Pancreas (tissue), 10 donors: ENCODE measurements around the gene PRR15. TPM values are rescaled to one million over a fixed set of nuclear protein-coding genes. Genes with fewer than 3 reads are reported as not detected.
A peak's percentile ranks its signal among the peaks of the same experiment; 100 is the strongest.

Source experiments
- ATAC-seq, 4 donors: fragments of 200-7000 bp; cut with Tn5 transposase; one replicate each; pipeline versions ENCODE4 v1.8.0 to v1.9.1; 2020; ENCODE audit warnings: mild to moderate bottlenecking in 4 of 4, moderate library complexity in 4 of 4
- DNase-seq, 6 donors: peaks; one replicate each; pipeline ENCODE4 v3.0.0-alpha.2; 2020
- FAIRE-seq: peaks from 2 replicates; lab custom pipeline; 2012; peaks lifted over from hg19 to GRCh38; lab: Jason Lieb, UNC
- H3K27ac ChIP-seq, 4 donors: fragments of 200-600 bp; sonication (generic); 1 replicate in 3 of 4; 2 replicates in 1 of 4; pipeline versions ENCODE4 v1.5.0 to v1.8.0; 2020
- H3K27me3 ChIP-seq, 4 donors: fragments of 200-600 bp; one replicate each; pipeline ENCODE4 v1.8.0; 2021
- H3K36me3 ChIP-seq, 3 donors: fragments of 200-600 bp; sonication (generic) in 1 of 3; one replicate each; pipeline versions ENCODE4 v1.5.0 to v1.8.0; 2020 to 2021
- H3K4me1 ChIP-seq, 3 donors: fragments of 200-600 bp; one replicate each; pipeline ENCODE4 v1.8.0; 2021
- H3K4me3 ChIP-seq, 4 donors: fragments of 200-600 bp; sonication (generic) in 2 of 4; one replicate each; pipeline versions ENCODE4 v1.5.0 to v1.8.0; 2020 to 2021
- H3K9me3 ChIP-seq, 4 donors: fragments of 200-600 bp; one replicate each; pipeline ENCODE4 v1.8.0; 2021
- CTCF ChIP-seq, 4 donors: fragments of 200-600 bp; sonication (generic) in 3 of 4; IDR thresholded peaks; one replicate each; pipeline versions ENCODE4 v1.5.0 to v1.8.0; 2021; ENCODE audit warnings: antibody characterized with exemption in 4 of 4
- WGBS, 2 donors: extraction: QIAGEN DNeasy Blood & Tissue Kit; methylation state at CpG; one replicate each; pipeline ENCODE4 v1.1.7; 2013; 5-methylcytosine and 5-hydroxymethylcytosine counted together
- intact Hi-C, 3 donors: fragments of 100-400 bp; cut with DNase I; formaldehyde crosslinking; loops; one replicate each; pipeline versions ENCODE4 v1.11.1 to v1.14.2; 2022
- polyA plus RNA-seq, 2 donors: library from polyadenylated mRNA; stranded (reverse); fragments of 200-250 nt; gene quantifications; one replicate each; pipeline ENCODE4 v1.2.3, GENCODE V29; 2013
- total RNA-seq, 6 donors: library from RNA; stranded (reverse); fragmentation: NEBNext Ultra II Directional in 4 of 6; extraction: Animal tissue kit (Norgen Biotek cat#: 25700) in 4 of 6; gene quantifications; one replicate each; pipeline versions ENCODE4 v1.2.1 to v1.2.4, GENCODE V29; 2021 to 2023
- donor health status: healthy with polysubstance abuse.
- donor health status: DM: no; HTN: no; CAD: no; lungs with moderate emphysema.
- donor health status: DM: no; HTN: no; CAD: no.
- donor health status: control.
- donor health status: control.
- donor health status: Bipolar disorder and iron deficiency.
- donor health status: DM: yes; HTN: yes; CAD: no.
- donor health status: DM: no; HTN: no; CAD: no.
- donor health status: DM: no; HTN: no; CAD: no.
- donor health status: DM: yes; HTN: yes; CAD: no.

Gene PRR15
- total and polyA plus RNA-seq, 8 donors = 1.1 to 4.6 (median 1.7) TPM

- WGBS, 2 donors = 21 to 30% methylated on average over 2 of the region's 2 CpGs
- Histone ChIP-seq H3K27ac (no peak overlapping the region), H3K27me3 (no peaks in the 10 kb centered on the region), H3K36me3 (no peaks in the 10 kb centered on the region), H3K4me3 (no peak overlapping the region), H3K9me3 (no peaks in the 10 kb centered on the region), H3K4me1 (peaks cover 0 to 4% (median 0%) of the 10 kb centered on the region in 3 donors)
- peak in 1 of 4 donors; percentile 5 for TF ChIP-seq CTCF (IDR thresholded peaks at IDR 0.05)
- intact Hi-C loops = no loop called here
- DNase-seq (no peak), FAIRE-seq (no peak), ATAC-seq (peak in 1 of 4 donors; percentile 17)
Observed at GRCh38 chr7:29610086-29610485, 46.5 kb downstream of the PRR15 start.

- 83 to 88% methylated on average over 4 of the region's 4 CpGs for WGBS, 2 donors
- H3K4me3 ChIP-seq = no peak overlapping the region
- H3K27me3 ChIP-seq = no peaks in the 10 kb centered on the region
- TF ChIP-seq CTCF (IDR thresholded peaks at IDR 0.05) = no peak
- FAIRE-seq = no peak
- peaks cover 0 to 4% (median 0%) of the 10 kb centered on the region in 3 donors for H3K4me1 ChIP-seq
- intact Hi-C loops = no loop called here
- ATAC-seq = no peak
- DNase-seq = no peak
- H3K36me3 ChIP-seq = no peaks in the 10 kb centered on the region
- no peaks in the 10 kb centered on the region for H3K9me3 ChIP-seq
- H3K27ac ChIP-seq = no peak overlapping the region
Observed at GRCh38 chr7:29611941-29612544, 48.4 kb downstream of the PRR15 start.

GRCh38 chr7:29612596-29612995 is 49.0 kb downstream of the PRR15 start:
- ATAC-seq (no peak), DNase-seq (no peak), FAIRE-seq (no peak)
- Histone ChIP-seq H3K4me1 (peaks cover 0 to 4% (median 0%) of the 10 kb centered on the region in 3 donors), H3K36me3 (no peaks in the 10 kb centered on the region), H3K27ac (no peak overlapping the region), H3K27me3 (no peaks in the 10 kb centered on the region), H3K9me3 (no peaks in the 10 kb centered on the region), H3K4me3 (no peak overlapping the region)
- intact Hi-C loops = no loop called here
- 85 to 89% methylated on average over 2 of the region's 2 CpGs for WGBS, 2 donors
- no peak for TF ChIP-seq CTCF (IDR thresholded peaks at IDR 0.05)

- DNase-seq (no peak), FAIRE-seq (no peak), ATAC-seq (no peak)
- H3K27ac ChIP-seq = no peak overlapping the region
- intact Hi-C loops = no loop called here
- WGBS, 2 donors = 95 to 100% methylated on average over 3 of the region's 3 CpGs
- no peaks in the 10 kb centered on the region for H3K27me3 ChIP-seq
- no peaks in the 10 kb centered on the region for H3K9me3 ChIP-seq
- TF ChIP-seq CTCF (IDR thresholded peaks at IDR 0.05) = no peak
- H3K4me1 ChIP-seq = peaks cover 0 to 4% (median 0%) of the 10 kb centered on the region in 3 donors
- no peaks in the 10 kb centered on the region for H3K36me3 ChIP-seq
- H3K4me3 ChIP-seq = no peak overlapping the region
Observed at GRCh38 chr7:29613100-29613499, 49.5 kb downstream of the PRR15 start.

GRCh38 chr7:29614229-29614628 is 50.6 kb downstream of the PRR15 start:
- intact Hi-C loops = no loop called here
- H3K4me1 ChIP-seq = peaks cover 0 to 3% (median 0%) of the 10 kb centered on the region in 3 donors
- DNase-seq (no peak), FAIRE-seq (no peak), ATAC-seq (no peak)
- no peaks in the 10 kb centered on the region for H3K36me3 ChIP-seq
- H3K9me3 ChIP-seq = no peaks in the 10 kb centered on the region
- no peak for TF ChIP-seq CTCF (IDR thresholded peaks at IDR 0.05)
- H3K4me3 ChIP-seq = no peak overlapping the region
- WGBS, 2 donors = 94 to 98% methylated on average over 2 of the region's 2 CpGs
- no peak overlapping the region for H3K27ac ChIP-seq
- H3K27me3 ChIP-seq = no peaks in the 10 kb centered on the region
